Neural cell (in vitro differentiated cells): ENCODE results near the gene RAB27B.

Source experiments
- RAD21 ChIP-seq: fragments of 450-650 bp; conservative IDR thresholded peaks from 2 replicates; pipeline ENCODE4 v1.6.1; 2014; ENCODE audit warnings: antibody characterized with exemption, mild to moderate bottlenecking, moderate library complexity
- TAF1 ChIP-seq: IDR thresholded peaks from 2 replicates; pipeline ENCODE4 v1.6.1; 2012; ENCODE audit warnings: low read depth
- TF ChIP-seq, protein P1 (sequence below): fragments of 450-650 bp; IDR thresholded peaks from 2 replicates; pipeline ENCODE4 v1.5.1; 2014; ENCODE audit warnings: antibody characterized with exemption, mild to moderate bottlenecking, moderate library complexity; ENCODE audit not compliant: poor library complexity, severe bottlenecking

DNA sequence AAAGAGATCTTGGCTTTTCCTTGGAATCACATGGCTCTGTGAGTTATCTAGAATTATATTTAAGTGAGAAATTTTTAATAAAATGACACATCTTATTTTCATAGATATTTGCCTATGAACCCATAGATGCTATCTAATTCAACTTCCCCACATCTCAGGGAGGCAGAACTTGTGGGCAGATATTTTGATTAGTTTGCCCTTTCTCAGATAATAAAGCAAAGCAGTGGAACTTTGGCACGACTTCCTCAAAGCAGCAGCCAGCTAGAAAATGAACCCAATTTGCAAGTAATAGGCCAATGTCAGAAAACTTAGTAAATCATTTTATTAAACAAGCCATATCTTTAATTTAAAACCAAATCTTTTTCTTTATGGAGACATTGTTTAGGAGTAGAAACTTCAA is 32.7 kb downstream of the RAB27B start:
- TF ChIP-seq, protein P1, sequence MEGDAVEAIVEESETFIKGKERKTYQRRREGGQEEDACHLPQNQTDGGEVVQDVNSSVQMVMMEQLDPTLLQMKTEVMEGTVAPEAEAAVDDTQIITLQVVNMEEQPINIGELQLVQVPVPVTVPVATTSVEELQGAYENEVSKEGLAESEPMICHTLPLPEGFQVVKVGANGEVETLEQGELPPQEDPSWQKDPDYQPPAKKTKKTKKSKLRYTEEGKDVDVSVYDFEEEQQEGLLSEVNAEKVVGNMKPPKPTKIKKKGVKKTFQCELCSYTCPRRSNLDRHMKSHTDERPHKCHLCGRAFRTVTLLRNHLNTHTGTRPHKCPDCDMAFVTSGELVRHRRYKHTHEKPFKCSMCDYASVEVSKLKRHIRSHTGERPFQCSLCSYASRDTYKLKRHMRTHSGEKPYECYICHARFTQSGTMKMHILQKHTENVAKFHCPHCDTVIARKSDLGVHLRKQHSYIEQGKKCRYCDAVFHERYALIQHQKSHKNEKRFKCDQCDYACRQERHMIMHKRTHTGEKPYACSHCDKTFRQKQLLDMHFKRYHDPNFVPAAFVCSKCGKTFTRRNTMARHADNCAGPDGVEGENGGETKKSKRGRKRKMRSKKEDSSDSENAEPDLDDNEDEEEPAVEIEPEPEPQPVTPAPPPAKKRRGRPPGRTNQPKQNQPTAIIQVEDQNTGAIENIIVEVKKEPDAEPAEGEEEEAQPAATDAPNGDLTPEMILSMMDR: no peak
- TF ChIP-seq RAD21 (no peak), TAF1 (no peak)
